Esophagus squamous epithelium (tissue), 4 donors: ENCODE results near the gene SPATS2L.

ENCODE experiments used
- POLR2A ChIP-seq, 4 donors: fragments of 450-650 bp; IDR thresholded peaks; one replicate each; pipeline ENCODE4 v1.6.1; 2017; ENCODE audit warnings: antibody characterized with exemption in 4 of 4, mild to moderate bottlenecking in 4 of 4, moderate library complexity in 3 of 4
- TF ChIP-seq, protein P1 (sequence below), 6 experiments: fragments of 450-650 bp in 4 of 6; fragments of 200-600 bp in 2 of 6; sonication (generic) in 2 of 6; IDR thresholded peaks; one replicate each; pipeline ENCODE4 v1.5.1; 2016 to 2019; ENCODE audit warnings: antibody characterized with exemption in 6 of 6, mild to moderate bottlenecking in 4 of 6, moderate library complexity in 4 of 6

DNA sequence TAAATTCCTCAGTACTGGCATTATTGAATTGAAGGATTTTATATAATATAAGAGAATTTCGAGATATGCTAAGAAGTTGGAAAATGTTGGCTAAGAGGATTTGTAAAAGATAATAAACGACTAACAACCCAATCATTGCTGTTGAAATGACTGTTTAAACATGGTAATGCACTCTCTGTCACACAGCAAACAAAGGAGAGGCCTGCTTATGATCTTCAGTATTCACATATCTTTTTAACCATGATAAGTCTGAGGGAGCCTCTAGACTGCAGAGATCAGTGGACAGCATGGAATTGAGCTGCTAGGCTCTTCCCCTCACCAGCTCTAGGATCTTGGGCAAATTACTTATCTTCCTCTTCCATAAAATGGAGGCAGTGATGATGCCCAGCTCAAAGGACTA, 200.7 kb downstream of the SPATS2L start:
- TF ChIP-seq, protein P1, sequence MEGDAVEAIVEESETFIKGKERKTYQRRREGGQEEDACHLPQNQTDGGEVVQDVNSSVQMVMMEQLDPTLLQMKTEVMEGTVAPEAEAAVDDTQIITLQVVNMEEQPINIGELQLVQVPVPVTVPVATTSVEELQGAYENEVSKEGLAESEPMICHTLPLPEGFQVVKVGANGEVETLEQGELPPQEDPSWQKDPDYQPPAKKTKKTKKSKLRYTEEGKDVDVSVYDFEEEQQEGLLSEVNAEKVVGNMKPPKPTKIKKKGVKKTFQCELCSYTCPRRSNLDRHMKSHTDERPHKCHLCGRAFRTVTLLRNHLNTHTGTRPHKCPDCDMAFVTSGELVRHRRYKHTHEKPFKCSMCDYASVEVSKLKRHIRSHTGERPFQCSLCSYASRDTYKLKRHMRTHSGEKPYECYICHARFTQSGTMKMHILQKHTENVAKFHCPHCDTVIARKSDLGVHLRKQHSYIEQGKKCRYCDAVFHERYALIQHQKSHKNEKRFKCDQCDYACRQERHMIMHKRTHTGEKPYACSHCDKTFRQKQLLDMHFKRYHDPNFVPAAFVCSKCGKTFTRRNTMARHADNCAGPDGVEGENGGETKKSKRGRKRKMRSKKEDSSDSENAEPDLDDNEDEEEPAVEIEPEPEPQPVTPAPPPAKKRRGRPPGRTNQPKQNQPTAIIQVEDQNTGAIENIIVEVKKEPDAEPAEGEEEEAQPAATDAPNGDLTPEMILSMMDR (IDR thresholded peaks at IDR 0.05), result no peak
- TF ChIP-seq POLR2A (IDR thresholded peaks at IDR 0.05), result no peak
